GM12872 (cell line): Measurements from ENCODE around the gene C1QTNF2.
A peak's percentile ranks its signal among the peaks of the same experiment; 100 is the strongest.

ENCODE experiments used
- CTCF ChIP-seq: IDR thresholded peaks from 3 replicates; pipeline ENCODE4 v1.5.1; 2011; ENCODE audit warnings: low read depth, mild to moderate bottlenecking, low read length, moderate library complexity; ENCODE audit not compliant: insufficient read depth

The C1QTNF2 gene

DNA sequence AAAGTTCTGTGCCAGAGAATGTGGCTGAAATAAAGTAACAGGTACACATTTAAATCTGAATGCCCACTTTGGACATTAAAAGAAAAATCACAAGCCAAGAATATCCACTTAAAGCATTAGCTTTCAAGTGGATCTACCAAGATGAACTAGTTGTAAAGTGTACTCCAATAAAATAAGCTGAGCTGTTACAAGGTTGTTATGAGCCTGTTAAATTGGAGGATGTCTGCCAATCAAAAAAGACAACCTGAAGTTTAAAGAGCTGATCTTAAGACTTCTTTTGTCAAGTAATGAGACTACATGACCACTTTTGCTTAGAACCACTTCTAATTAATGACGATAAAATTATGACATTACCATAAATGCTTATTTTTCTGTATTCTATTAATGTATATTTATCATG, 27.1 kb upstream of the C1QTNF2 start:
- TF ChIP-seq CTCF = no peak

DNA sequence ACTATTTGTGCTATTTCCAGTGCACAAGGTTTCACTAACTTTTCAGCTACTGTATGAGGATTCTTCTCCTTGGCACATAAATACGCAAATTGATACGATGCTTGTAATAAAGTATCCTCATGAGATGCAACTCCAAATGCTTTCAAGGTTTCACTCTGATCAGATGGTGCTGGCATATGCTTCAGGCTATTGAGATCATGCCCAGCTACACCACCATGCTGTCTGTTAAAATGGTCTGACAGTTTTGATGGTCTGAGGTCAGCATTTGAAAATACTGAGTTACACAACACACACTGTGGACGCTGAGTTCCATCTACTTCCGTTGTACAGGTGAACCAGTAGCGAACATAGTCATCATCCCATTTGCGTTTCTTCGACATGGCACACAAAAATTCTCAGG, 24.7 kb upstream of the C1QTNF2 start:
- TF ChIP-seq CTCF = no peak

- TF ChIP-seq CTCF = peak; percentile 47
Observed at GRCh38 chr5:160390787-160391696, 20.6 kb upstream of the C1QTNF2 start.

GRCh38 chr5:160387445-160387844, 17.0 kb upstream of the C1QTNF2 start:
- no peak for TF ChIP-seq CTCF

DNA sequence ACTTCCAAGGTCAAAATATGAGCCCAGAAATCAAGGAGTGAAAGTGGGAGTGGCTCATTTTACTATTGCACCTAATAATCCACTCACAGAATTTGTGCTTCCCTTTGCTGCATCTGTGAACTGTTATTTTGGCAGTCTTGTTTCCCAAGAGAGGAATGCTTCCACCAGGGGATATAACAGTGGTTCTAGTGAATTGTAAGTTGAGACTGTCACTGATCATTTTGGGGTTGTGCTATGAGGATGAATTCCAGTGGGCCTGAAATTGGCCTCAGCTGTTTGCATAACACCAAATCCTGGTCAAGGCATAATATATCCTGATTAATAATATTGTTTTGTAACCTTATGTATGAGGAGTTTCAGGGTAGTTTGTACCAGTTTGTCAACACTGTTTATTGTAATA, 15.1 kb upstream of the C1QTNF2 start:
- no peak for TF ChIP-seq CTCF

DNA sequence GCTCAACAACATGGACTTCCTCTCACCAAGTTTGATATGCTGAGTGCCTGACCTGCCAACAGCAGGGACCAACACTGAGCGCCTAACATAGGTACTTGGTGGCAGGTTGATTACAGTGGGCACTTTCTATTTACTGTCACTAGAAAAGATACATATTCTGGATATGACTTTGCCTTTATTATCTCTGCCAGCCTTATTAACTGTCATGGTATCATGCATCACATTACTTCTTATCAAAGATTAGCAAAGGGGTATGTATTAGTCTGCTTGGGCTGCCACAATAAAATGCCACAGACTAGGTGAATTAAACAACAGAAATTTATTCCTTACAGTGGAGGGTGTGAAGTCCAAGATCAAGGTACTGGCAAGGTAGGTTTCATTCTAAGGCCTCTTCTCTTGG, 14.3 kb upstream of the C1QTNF2 start:
- TF ChIP-seq CTCF = no peak

DNA sequence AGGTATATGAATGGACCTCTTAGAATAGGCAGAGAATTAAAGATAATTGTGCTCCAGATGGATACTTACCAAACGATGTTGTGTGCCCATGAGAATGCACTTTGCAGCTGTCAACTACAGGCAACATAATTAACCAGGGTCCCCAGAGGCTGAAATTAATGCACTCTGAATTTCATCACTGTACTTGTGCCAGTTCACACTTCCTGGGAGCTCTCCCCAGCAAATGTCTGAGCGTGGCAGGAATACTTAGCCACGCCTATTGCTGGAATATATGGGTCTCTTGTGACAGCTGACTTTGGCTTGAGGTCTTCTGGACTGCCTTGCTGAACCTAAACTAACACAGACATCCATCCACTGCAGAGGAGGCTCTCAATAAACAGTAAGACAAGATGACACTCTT, 11.9 kb upstream of the C1QTNF2 start:
- TF ChIP-seq CTCF = no peak

DNA sequence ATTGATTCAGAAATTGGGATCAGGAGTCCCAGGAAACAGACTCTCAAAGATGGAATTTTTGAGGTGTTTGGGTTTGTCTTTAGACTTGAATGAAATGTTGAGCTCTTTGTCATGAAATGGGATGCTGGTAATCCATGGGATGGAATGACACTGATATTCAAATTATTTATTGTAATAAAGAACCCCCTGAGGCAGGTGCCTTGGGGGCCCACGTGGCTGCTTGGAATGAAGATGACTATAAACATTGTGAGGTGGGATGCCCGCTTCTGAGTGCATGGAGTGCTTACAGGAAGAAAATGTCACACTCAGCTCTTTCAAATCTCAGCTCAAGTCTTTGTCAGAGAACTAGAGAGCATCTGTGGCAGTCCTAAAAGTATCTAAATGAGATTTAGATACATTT, 9.6 kb upstream of the C1QTNF2 start:
- no peak for TF ChIP-seq CTCF
